Measurements from ENCODE around the gene BICC1.

- TF ChIP-seq POLR2A (IDR thresholded peaks at IDR 0.05; ENCODE audit: extremely low read depth, insufficient read length) (no peak), CTCF (IDR thresholded peaks at IDR 0.05; ENCODE audit: low read depth, low read length) (no peak), MYC (IDR thresholded peaks at IDR 0.05; ENCODE audit: low read depth, low read length) (no peak), MAX (IDR thresholded peaks at IDR 0.05; ENCODE audit: low read depth, low read length) (no peak)
These were observed 75.0 kb downstream of the BICC1 start for GRCh38 chr10:58587676-58588075.
